ENCODE results near the gene TCF25. TPM values are rescaled to one million over a fixed set of nuclear protein-coding genes. Genes with fewer than 3 reads are reported as not detected.
A peak's percentile ranks its signal among the peaks of the same experiment; 100 is the strongest.

Gene TCF25
- total RNA-seq, 1 donor from 2014 or later: 237 TPM

DNA sequence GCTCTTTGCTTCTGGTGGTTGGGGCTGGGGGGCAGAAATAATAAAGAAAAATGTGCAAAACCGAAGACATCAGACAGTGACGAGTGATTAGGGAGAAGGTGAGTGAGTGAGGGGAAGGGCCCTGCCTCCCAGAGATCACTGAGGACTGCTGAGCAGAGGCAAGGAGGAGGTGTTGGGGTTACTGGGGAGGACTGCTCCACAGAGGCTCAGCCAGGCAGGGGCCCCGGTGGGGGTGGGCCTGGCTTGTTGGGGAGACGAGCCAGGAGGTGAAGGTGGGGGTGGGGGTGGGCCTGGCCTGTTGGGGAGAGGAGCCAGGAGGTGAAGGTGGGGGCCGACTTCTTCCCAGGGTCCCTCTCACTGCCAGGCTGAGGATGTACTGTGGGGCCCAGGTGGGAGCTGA lies 73.1 kb downstream of the TCF25 start:
- intact Hi-C loops (cut with DNase I): no loop called here
- Histone ChIP-seq H3K36me3 (no peaks in the 10 kb centered on the region), H3K27me3 (no peaks in the 10 kb centered on the region), H3K27ac (no peak overlapping the region), H3K4me1 (peaks cover 9 to 15% of the 10 kb centered on the region in 2 donors), H3K4me3 (no peak overlapping the region), H3K9me3 (no peaks in the 10 kb centered on the region)
- TF ChIP-seq CTCF (IDR thresholded peaks at IDR 0.05): no peak
- no peak for DNase-seq (ENCODE audit: low spot score in 2 of 2)

- intact Hi-C loops (cut with DNase I): loop anchor here (2.0 kb wide), 1 partner anchor 26 kb away; the partner anchor contains the start of gene TUBB3
- H3K4me1 ChIP-seq: peaks cover 9 to 15% of the 10 kb centered on the region in 2 donors
Measured at GRCh38 chr16:89949121-89949742, 75.8 kb downstream of the TCF25 start.

DNA sequence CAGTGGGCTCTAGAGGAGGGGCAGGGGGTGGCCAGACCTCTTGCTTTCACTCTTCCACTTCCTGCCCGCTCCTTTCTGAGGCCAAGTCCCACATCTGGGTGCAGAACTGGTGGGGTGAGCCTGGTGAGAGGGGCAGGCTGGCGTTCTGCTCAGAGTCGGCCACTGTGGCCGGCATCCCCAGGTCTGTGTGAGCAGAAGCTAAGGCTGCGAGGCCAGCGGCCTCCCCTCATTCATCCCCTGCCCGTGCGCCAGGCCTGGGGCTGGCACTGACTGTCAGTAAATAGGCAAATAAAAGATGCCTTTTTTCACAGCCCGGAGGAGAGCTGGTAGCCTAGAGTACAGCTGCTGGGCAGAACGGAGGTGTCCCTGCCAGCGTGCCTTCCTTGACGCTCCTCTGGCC lies 76.4 kb downstream of the TCF25 start:
- peaks cover 9 to 15% of the 10 kb centered on the region in 2 donors for H3K4me1 ChIP-seq
- no peaks in the 10 kb centered on the region for H3K27me3 ChIP-seq
- no peak for TF ChIP-seq CTCF (IDR thresholded peaks at IDR 0.05)
- no peaks in the 10 kb centered on the region for H3K9me3 ChIP-seq
- DNase-seq (ENCODE audit: low spot score in 2 of 2): no peak
- intact Hi-C loops (cut with DNase I): loop anchor here (2.0 kb wide), 1 partner anchor 27 kb away; the partner anchor contains the start of gene TUBB3
- peak overlapping the region; percentile 68 to 75 for H3K4me3 ChIP-seq
- no peak overlapping the region for H3K27ac ChIP-seq
- peaks cover 0 to under 1% of the 10 kb centered on the region in 2 donors for H3K36me3 ChIP-seq

More at GRCh38 chr16:89949121-89949742, 75.8 kb downstream of the TCF25 start:
- Histone ChIP-seq H3K27me3 (no peaks in the 10 kb centered on the region), H3K9me3 (no peaks in the 10 kb centered on the region), H3K27ac (peak overlapping the region; percentile 43 to 56), H3K4me3 (peak overlapping the region; percentile 68 to 75), H3K36me3 (no peaks in the 10 kb centered on the region)
- no peak for DNase-seq (ENCODE audit: low spot score in 2 of 2)
- TF ChIP-seq CTCF (IDR thresholded peaks at IDR 0.05): no peak

DNA sequence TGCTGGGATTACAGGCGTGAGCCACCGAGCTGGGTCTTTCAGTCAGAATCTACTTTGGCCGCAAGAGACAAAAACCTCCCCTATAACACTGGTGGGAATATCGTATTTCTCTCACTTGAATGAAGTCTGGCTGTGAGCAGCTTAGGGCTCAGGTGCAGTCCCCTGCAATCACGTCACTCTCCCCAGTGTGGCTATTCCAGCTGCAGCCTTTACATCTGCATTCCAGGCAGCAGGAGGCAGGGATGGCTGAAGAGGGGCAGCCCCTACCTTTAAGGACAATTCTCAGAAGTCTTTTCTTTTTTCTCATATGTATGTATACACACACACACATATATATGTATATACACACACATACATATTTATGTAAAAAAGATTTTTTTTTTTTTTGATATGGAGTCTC lies 78.1 kb downstream of the TCF25 start:
- intact Hi-C loops (cut with DNase I): no loop called here
- TF ChIP-seq CTCF (IDR thresholded peaks at IDR 0.05): no peak
- H3K9me3 ChIP-seq: no peaks in the 10 kb centered on the region
- peaks cover 0 to 10% of the 10 kb centered on the region in 2 donors for H3K36me3 ChIP-seq
- DNase-seq (ENCODE audit: low spot score in 2 of 2): no peak
- H3K27me3 ChIP-seq: no peaks in the 10 kb centered on the region
- peaks cover 9 to 15% of the 10 kb centered on the region in 2 donors for H3K4me1 ChIP-seq
- no peak overlapping the region for H3K4me3 ChIP-seq
- no peak overlapping the region for H3K27ac ChIP-seq

DNA sequence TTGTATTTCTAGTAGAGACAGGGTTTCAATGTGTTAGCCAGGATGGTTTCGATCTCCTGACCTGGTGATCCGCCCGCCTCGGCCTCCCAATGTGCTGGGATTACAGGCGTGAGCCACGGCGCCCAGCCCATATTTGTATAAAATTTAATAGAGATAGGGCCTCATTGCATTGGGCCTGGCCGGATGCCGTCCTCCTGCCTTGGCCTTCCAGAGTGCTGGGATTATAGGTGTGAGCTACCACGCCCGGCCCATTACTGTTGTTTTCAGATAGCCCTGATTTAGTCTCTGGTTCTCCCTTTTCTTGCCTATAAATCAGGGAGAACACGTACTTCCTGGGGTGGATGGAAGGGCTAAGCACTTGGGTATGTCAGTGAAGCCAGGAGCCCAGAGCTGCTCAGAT lies 78.7 kb downstream of the TCF25 start:
- DNase-seq (ENCODE audit: low spot score in 2 of 2): no peak
- peaks cover 9 to 15% of the 10 kb centered on the region in 2 donors for H3K4me1 ChIP-seq
- TF ChIP-seq CTCF (IDR thresholded peaks at IDR 0.05): no peak
- intact Hi-C loops (cut with DNase I): no loop called here
- no peaks in the 10 kb centered on the region for H3K27me3 ChIP-seq
- no peaks in the 10 kb centered on the region for H3K9me3 ChIP-seq
- no peak overlapping the region for H3K4me3 ChIP-seq
- H3K36me3 ChIP-seq: peaks cover 4 to 16% of the 10 kb centered on the region in 2 donors
- no peak overlapping the region for H3K27ac ChIP-seq
